Stimulated activated CD4-positive, alpha-beta T cell treated with anti-CD3 and anti-CD28 coated beads, Interleukin-1b, Interleukin-23, amount 100 ng/mL, for 24 hours (primary cell): Measurements from ENCODE around the gene PDE7B.
"Not testable (repeated sequence)": the region's sequence is repeated elsewhere in the genome, so short reads cannot be mapped to it uniquely, and the experiment has no call there.

Experiments used
- DNase-seq, 4 experiments: peaks; one replicate each; pipeline ENCODE4 v3.0.0-alpha.2; 2020; ENCODE audit warnings: low read depth in 4 of 4, low spot score in 1 of 4

Gene PDE7B

GRCh38 chr6:136102991-136103688, 251.6 kb downstream of the PDE7B start:
- no peak for DNase-seq

DNA sequence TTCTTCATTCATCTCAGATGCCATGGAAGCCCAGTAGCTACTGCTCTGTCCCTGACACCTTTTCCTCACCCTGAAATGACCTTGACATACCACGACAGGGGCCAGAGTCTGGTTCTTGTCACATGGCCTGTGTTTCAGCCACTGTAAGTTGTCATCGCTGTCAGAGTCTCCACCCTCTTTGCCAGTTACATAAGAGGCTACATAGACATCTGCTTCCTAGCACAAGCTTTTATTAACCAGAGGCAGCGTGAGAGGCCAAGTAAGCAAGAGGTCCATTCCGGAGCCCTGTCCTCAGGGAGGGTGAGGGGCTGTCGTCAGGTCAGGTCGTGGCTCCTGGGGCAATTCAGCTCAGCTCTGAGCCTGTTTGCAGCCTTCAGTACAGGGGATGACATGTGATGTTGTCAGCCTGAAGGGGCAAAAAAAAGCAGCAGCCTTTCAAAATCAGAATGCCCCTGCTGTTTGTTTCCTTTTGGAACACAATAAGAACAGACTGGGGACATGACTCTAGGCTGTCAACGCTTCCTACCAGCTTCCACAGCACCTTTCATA, 252.3 kb downstream of the PDE7B start:
- no peak for DNase-seq

DNA sequence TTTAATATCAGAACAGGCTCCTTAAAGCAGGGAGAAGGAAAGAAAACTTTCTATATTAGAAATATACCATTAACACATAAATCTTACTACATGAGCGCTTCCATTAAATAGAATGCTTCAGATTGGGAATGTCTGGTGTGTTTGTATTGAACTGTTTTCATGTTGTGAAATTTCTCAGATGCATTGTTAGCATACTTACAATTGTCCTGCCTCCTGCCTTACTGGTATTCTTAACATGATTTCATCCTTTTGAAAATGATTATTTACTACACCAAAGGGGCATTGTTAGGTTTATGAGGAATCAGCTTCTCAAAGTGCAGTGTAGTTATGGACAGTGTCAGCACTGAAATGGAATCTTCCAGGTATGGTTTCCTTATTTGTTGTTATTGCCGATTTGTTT, 253.1 kb downstream of the PDE7B start:
- no peak for DNase-seq

DNA sequence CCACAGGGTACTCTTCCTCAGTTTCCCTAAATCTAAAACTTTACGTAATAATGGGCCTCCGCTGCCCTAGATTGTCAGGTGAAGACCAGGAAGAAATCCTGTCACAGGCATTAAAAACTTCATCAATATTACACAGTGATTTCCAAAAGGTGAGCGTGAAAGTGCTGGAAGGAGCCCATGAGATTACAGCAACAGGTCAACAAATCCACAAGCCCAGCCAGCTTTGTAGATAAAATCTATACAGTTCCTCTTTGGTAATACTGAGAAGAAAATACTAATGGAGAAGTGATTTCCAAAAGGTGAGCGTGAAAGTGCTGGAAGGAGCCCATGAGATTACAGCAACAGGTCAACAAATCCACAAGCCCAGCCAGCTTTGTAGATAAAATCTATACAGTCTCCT, 254.3 kb downstream of the PDE7B start:
- not testable (repeated sequence) for DNase-seq

- no peak for DNase-seq
Measured at GRCh38 chr6:136108361-136108945, 257.0 kb downstream of the PDE7B start.

DNA sequence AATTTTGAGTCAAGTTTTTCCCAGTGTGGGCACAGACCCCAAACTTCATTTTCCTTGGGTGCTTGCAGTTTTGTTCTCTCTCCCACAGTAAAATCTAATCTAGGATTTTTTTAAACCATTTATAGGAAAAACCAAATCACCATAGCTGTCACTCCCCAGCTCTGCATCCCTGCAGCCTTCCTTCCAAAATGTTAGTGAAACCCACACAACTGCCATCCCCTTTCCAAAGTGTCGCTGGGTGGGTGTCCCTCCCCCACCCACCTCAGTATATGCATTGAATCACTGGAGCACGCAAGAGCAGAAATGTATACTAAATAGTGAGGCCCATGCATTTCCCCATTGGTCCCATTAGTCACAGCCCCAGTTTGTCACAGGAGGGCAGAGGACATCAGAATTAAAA, 260.3 kb downstream of the PDE7B start:
- no peak for DNase-seq

- no peak for DNase-seq
Measured at GRCh38 chr6:136112262-136112661, 260.8 kb downstream of the PDE7B start.

DNA sequence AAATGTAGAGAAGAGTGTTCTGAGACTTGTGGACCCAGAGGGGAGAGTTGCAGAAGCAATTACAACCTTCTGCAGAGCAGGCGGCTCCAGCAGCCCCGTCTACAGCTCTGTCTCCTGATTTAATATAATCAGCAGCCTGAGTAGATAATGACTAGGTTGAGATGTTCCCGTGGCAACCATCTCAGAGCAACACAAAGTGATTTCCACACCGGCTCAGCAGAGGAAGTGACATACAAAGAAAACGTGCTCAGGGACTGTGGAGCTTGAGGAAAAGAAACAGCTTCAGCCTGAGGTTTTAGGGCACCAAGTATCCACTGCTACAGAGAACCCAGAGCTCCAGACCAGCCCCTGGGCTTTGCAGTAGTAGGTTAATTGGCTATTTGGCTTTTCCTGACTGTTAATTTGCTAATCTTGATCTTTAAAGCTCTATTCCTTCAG, 262.3 kb downstream of the PDE7B start:
- no peak for DNase-seq

DNA sequence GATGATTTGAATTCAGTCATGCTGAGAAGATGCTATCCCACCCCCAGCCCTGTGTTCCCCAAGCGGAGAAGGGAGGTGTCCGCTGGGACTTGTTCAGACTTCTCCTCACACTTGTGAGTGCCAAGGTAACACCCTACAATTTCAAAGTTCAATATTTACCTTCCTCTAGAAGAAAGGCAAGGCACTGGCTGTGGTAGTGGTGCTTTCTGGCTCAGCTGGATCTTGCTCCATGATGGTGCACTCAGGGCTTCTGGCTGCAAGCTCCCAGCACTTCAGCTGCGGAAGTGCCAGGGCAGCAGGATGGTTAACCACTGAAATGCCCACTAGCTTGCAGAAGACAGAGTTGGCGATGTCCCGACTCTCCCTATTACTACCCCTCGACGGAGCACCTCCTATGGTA, 263.2 kb downstream of the PDE7B start:
- DNase-seq = no peak

GRCh38 chr6:136115941-136116340, 264.4 kb downstream of the PDE7B start:
- no peak for DNase-seq

- DNase-seq = no peak
Measured at GRCh38 chr6:136117081-136117480, 265.6 kb downstream of the PDE7B start.

DNA sequence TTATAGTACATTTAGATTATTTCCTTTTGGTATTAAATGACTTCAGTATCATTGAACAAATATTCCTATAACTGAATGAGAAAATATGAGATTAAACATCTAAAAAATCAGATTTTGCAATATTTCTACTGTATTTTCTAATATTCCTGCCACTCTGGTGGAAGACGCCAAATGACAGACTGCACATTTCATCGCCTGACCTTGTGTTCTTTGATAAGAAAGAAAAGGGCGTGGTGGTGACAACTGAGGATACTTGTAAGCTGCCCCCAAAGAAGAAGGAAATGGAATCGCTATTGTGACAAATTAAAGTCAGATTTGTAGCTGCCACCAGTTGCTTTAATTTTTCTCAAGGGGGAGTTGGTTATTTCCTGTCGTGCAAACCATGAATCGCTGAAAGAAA, 267.3 kb downstream of the PDE7B start:
- no peak for DNase-seq

- DNase-seq = no peak
Measured at GRCh38 chr6:136123468-136123867, 272.0 kb downstream of the PDE7B start.

GRCh38 chr6:136125585-136125984, 274.1 kb downstream of the PDE7B start:
- no peak for DNase-seq

GRCh38 chr6:136127873-136128272, 276.4 kb downstream of the PDE7B start:
- no peak for DNase-seq

GRCh38 chr6:136129365-136129764, 277.9 kb downstream of the PDE7B start:
- DNase-seq = no peak

GRCh38 chr6:136134268-136134667, 282.8 kb downstream of the PDE7B start:
- no peak for DNase-seq

DNA sequence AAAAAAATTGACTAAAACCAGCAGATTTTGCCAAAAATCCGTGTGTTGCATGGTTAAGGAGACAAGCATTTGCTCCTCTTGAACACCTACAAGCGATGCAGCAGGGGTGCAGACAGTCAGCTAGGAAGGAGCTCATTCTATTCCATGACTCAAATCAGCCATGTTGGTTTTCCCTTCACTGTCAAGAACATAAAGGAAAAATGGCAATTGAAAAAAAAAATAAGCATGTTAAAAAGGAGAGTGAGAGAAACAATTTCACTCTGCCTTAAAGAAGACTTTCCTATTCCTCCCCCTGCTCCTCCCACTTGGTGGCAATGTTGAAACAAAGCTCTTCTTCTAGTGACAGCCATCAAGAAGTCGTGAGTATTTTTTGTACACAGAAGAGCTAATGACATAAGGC, 283.2 kb downstream of the PDE7B start:
- no peak for DNase-seq

- DNase-seq = no peak
Measured at GRCh38 chr6:136136274-136136673, 284.8 kb downstream of the PDE7B start.

DNA sequence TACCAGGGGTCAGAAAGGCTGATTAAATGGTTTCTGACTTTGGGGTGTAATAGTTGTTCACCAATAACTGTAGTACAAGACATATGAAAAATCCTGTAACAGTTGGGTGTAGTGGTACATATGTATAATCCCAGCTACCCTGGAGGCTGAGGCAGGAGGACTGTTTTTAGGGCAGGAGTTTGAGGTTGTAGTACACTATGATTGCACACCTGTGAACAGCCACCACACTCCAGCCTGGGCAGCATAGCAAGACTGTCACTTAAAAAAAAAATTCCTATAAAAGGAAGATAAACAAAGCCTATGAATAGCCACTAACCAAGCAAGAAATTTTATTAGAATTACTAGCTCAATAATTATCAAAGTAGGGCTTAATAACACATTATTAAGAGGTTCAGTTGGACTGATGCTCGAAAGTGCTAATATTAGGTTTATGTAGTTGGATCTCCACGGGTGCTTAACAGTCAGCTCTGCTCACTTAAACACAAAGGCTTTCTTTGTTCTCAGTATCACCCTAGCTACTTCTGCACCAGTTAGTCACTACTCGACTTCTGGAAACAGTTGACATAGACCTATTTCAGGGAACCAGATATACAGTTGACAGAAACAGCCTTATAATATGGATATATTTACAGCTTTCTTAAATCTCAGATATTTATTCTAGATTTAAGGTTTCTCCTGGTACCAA, 285.6 kb downstream of the PDE7B start:
- no peak for DNase-seq

DNA sequence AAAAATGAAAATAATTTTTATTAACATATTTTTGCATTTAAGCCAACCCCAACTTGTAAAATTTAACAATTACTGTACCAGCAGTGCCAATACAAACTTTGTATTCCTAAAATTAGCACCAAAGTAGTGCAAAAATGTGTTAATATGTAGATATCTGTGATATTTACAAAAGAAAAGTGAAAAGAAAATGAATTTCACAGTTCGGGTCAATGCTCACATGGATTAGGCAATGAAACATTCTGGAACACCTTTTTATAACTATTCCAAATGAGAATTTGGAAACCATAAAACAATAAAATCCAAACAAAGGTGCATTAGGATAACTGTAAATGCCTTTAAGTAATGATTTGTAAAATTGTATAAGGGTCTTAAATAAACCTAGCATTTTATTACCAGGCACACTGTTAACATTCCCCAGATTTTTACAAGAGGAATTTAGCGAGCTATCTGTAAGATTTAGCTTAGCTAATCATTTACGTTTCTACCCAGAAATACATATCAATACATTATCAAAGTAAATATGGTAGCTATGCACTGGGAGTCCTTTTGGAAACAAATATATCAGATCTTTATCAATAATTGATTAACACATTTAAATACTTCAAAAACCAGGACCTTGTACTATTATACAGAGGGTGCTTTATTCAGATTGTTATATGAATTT, 286.4 kb downstream of the PDE7B start:
- no peak for DNase-seq

- not testable (repeated sequence) for DNase-seq
Measured at GRCh38 chr6:136139111-136139510, 287.6 kb downstream of the PDE7B start.
